ENCODE data around the gene SUOX.
"Not testable (repeated sequence)": the region's sequence is repeated elsewhere in the genome, so short reads cannot be mapped to it uniquely, and the experiment has no call there.

The SUOX gene

GRCh38 chr12:55984861-55985260, 12.2 kb upstream of the SUOX start:
- DNase-seq = no peak

GRCh38 chr12:55985341-55985740, 11.7 kb upstream of the SUOX start:
- DNase-seq = no peak

GRCh38 chr12:55985976-55986375, 11.1 kb upstream of the SUOX start:
- DNase-seq = not testable (repeated sequence)

- DNase-seq = no peak
These were observed 6.0 kb upstream of the SUOX start for GRCh38 chr12:55991110-55991509.

- DNase-seq = no peak
These were observed 3.7 kb upstream of the SUOX start for GRCh38 chr12:55993230-55993853.

- DNase-seq = no peak
These were observed 1.7 kb upstream of the SUOX start for GRCh38 chr12:55995366-55995765.

- DNase-seq = peak; percentile 32
These were observed 818 bp upstream of the SUOX start for GRCh38 chr12:55996201-55996714.

- peak; percentile 22 for DNase-seq
These were observed 421 bp downstream of the SUOX start for GRCh38 chr12:55997535-55997859.

GRCh38 chr12:55999522-55999921, 2.4 kb downstream of the SUOX start:
- DNase-seq = not testable (repeated sequence)

GRCh38 chr12:55999999-56000540, 3.0 kb downstream of the SUOX start:
- DNase-seq = not testable (repeated sequence)

GRCh38 chr12:56001487-56002100, 4.5 kb downstream of the SUOX start:
- no peak for DNase-seq

GRCh38 chr12:56003376-56003775, 6.3 kb downstream of the SUOX start:
- not testable (repeated sequence) for DNase-seq

GRCh38 chr12:56004211-56004610, 7.1 kb downstream of the SUOX start:
- no peak for DNase-seq

GRCh38 chr12:56007564-56008559, 10.8 kb downstream of the SUOX start:
- no peak for DNase-seq

GRCh38 chr12:56010111-56010570, 13.1 kb downstream of the SUOX start:
- DNase-seq = no peak

- DNase-seq = no peak
These were observed 14.5 kb downstream of the SUOX start for GRCh38 chr12:56011509-56012090.

GRCh38 chr12:56013482-56013881, 16.4 kb downstream of the SUOX start:
- no peak for DNase-seq

- no peak for DNase-seq
These were observed 17.1 kb downstream of the SUOX start for GRCh38 chr12:56014205-56014604.

GRCh38 chr12:56017181-56017580, 20.1 kb downstream of the SUOX start:
- DNase-seq = no peak

GRCh38 chr12:56018356-56018755, 21.3 kb downstream of the SUOX start:
- DNase-seq = no peak

- no peak for DNase-seq
These were observed 23.5 kb downstream of the SUOX start, which contains the start of gene IKZF4 for GRCh38 chr12:56020423-56021184. TSS of gene IKZF4 (plus strand) at chr12:56021043. CDS start at chr12:56021494, 451 bp downstream.
